Progenitor cell of endocrine pancreas (in vitro differentiated cells): Measurements from ENCODE around the gene EEF1AKMT2. TPM values are rescaled to one million over a fixed set of nuclear protein-coding genes. Genes with fewer than 3 reads are reported as not detected.
"Not testable (repeated sequence)": the region's sequence is repeated elsewhere in the genome, so short reads cannot be mapped to it uniquely, and the experiment has no call there.

ENCODE experiments used
- DNase-seq: peaks from one replicate; pipeline ENCODE4 v3.0.0; 2021; ENCODE audit warnings: low spot score; ENCODE audit not compliant: unreplicated experiment
- H3K27ac Mint-ChIP-seq: 2 replicates; pipeline ENCODE4 v1.8.0; 2021; ENCODE audit warnings: mild to moderate bottlenecking, moderate library complexity, mixed read lengths
- H3K27me3 Mint-ChIP-seq: 2 replicates; pipeline ENCODE4 v1.8.0; 2021; ENCODE audit warnings: mixed read lengths
- H3K36me3 Mint-ChIP-seq: 2 replicates; pipeline ENCODE4 v1.8.0; 2022; ENCODE audit warnings: mixed read lengths; ENCODE audit not compliant: insufficient read depth
- H3K4me1 Mint-ChIP-seq: 2 replicates; pipeline ENCODE4 v1.8.0; 2021; ENCODE audit warnings: low read depth, mixed read lengths
- H3K4me3 Mint-ChIP-seq: 2 replicates; pipeline ENCODE4 v1.8.0; 2021; ENCODE audit warnings: low read depth, mild to moderate bottlenecking, moderate library complexity, mixed read lengths
- H3K9me3 Mint-ChIP-seq: 2 replicates; pipeline ENCODE4 v1.8.0; 2021; ENCODE audit warnings: low read depth, mixed read lengths
- total RNA-seq: library from RNA; stranded (reverse); gene quantifications from 2 replicates; pipeline ENCODE4 v1.2.1, GENCODE V29; 2021
- TF ChIP-seq, protein P1 (sequence below): fragments of 200-600 bp; sonication (generic); IDR thresholded peaks from one replicate; pipeline ENCODE4 v1.5.0; 2021; ENCODE audit warnings: antibody characterized with exemption, mild to moderate bottlenecking; ENCODE audit not compliant: unreplicated experiment

The EEF1AKMT2 gene
- total RNA-seq, 1 donor from 2014 or later, result 17.1 TPM

DNA sequence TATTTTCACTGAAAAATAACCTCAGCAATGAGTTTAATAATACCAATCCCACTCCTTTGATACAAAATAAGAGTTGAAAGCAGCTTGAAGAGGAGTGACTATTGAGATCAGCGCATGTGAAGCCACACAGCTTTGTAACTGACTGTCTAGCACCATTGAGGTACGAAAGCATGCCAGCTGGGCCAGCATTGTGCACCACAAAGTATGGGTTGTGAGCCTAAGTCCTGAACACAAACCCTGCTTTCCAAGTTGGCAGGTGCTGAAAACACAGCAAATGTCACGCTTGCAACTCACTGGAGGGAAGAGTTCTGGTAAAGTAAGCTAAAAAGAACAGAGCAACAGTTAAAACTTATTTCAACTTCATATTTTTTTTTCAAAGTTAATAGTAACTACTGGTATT, 43.5 kb downstream of the EEF1AKMT2 start:
- Mint-ChIP-seq H3K27ac (no peak overlapping the region), H3K4me3 (no peak overlapping the region), H3K27me3 (no peaks in the 10 kb centered on the region), H3K36me3 (peaks cover 1% of the 10 kb centered on the region), H3K4me1 (peaks cover 14% of the 10 kb centered on the region), H3K9me3 (no peaks in the 10 kb centered on the region)
- TF ChIP-seq, protein P1, sequence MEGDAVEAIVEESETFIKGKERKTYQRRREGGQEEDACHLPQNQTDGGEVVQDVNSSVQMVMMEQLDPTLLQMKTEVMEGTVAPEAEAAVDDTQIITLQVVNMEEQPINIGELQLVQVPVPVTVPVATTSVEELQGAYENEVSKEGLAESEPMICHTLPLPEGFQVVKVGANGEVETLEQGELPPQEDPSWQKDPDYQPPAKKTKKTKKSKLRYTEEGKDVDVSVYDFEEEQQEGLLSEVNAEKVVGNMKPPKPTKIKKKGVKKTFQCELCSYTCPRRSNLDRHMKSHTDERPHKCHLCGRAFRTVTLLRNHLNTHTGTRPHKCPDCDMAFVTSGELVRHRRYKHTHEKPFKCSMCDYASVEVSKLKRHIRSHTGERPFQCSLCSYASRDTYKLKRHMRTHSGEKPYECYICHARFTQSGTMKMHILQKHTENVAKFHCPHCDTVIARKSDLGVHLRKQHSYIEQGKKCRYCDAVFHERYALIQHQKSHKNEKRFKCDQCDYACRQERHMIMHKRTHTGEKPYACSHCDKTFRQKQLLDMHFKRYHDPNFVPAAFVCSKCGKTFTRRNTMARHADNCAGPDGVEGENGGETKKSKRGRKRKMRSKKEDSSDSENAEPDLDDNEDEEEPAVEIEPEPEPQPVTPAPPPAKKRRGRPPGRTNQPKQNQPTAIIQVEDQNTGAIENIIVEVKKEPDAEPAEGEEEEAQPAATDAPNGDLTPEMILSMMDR, result no peak
- DNase-seq, result no peak

DNA sequence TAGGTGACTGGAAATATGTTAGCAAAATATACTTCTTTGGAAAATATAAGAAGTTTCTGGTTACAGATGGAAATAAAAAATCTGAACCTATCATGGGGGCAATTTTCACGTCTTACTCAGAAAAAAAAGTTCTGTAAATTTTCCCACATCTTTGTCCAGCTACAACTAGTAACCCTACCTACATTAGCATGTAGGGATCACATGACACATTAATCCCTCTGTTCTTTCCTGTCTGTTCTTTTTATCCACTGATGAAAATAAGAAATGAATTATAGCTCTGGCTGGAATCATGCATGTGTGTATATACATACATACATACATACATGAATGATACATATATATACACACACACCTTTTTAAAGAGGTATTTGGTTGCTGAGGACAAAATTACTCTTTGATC, 43.9 kb downstream of the EEF1AKMT2 start:
- H3K27ac Mint-ChIP-seq, result no peak overlapping the region
- H3K36me3 Mint-ChIP-seq, result peaks cover 1% of the 10 kb centered on the region
- peaks cover 14% of the 10 kb centered on the region for H3K4me1 Mint-ChIP-seq
- TF ChIP-seq, protein P1, result no peak
- no peak for DNase-seq
- no peak overlapping the region for H3K4me3 Mint-ChIP-seq
- no peaks in the 10 kb centered on the region for H3K9me3 Mint-ChIP-seq
- no peaks in the 10 kb centered on the region for H3K27me3 Mint-ChIP-seq

DNA sequence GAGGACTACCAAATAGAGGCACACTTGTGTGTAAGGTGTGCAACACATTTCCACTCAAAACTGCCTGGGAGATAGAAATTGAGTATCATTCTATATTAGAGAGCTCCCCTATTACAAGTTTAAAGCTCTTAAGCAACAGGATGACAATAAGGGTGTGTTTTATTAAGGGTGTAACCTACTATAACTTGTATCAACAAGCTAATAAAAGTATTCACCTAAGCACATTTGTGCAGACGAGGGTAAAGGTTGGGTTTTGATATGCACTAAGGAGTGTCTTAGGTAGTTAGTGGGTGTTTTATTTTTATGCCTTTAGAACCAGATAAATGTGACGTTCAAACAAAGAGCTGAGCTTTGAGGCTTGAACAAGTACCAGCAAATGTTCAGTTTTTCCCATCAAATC, 44.7 kb downstream of the EEF1AKMT2 start:
- Mint-ChIP-seq H3K27ac (no peak overlapping the region), H3K36me3 (peaks cover 1% of the 10 kb centered on the region), H3K4me1 (peaks cover 18% of the 10 kb centered on the region), H3K9me3 (no peaks in the 10 kb centered on the region), H3K4me3 (no peak overlapping the region), H3K27me3 (no peaks in the 10 kb centered on the region)
- no peak for DNase-seq
- TF ChIP-seq, protein P1, result no peak

DNA sequence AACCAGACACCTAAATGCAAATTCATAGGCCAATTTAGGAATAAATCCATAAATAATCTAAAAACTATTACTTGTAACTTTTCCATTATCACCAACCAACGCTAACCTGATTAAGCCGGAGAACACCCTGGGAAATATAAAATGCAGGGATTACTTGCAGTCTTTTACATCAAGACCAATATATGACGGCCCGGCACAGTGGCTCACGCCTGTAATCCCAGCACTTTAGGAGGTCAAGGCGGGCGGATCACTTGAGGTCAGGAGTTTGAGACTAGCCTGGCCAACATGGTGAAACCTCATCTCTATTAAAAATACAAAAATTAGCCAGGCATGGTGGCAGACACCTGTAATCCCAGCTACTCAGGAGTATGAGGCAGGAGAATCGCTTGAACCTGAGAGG, 45.2 kb downstream of the EEF1AKMT2 start:
- H3K9me3 Mint-ChIP-seq, DNase-seq, H3K27me3 Mint-ChIP-seq, H3K36me3 Mint-ChIP-seq, H3K4me3 Mint-ChIP-seq: not testable (repeated sequence)
- Mint-ChIP-seq H3K27ac (peak overlapping the region; percentile 96), H3K4me1 (peaks cover 22% of the 10 kb centered on the region)

DNA sequence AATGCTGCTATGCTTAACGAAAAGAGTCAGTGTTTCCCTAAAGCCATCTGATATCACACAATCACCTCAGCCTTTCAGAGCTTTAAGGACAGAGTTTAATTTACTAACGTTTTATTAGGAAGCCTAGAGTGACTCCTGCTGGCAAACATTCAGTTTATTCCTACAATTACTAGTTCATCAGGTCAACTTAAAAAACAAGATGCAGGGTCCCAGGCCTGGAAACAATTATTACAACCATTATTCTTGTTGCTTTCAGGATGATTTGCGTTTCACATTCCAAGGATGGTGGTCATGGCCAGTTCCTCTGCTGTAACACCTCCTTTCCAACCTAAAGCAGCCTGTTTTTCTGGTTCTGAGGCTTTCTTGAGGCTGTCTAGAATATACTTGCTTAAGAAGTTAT, 46.0 kb downstream of the EEF1AKMT2 start:
- no peak for DNase-seq
- TF ChIP-seq, protein P1, result peak; percentile 50
- H3K27me3 Mint-ChIP-seq, result no peaks in the 10 kb centered on the region
- H3K4me3 Mint-ChIP-seq, result peak overlapping the region; percentile 80
- H3K9me3 Mint-ChIP-seq, result no peaks in the 10 kb centered on the region
- no peaks in the 10 kb centered on the region for H3K36me3 Mint-ChIP-seq
- peak overlapping the region; percentile 96 for H3K27ac Mint-ChIP-seq
- H3K4me1 Mint-ChIP-seq, result peaks cover 29% of the 10 kb centered on the region

DNA sequence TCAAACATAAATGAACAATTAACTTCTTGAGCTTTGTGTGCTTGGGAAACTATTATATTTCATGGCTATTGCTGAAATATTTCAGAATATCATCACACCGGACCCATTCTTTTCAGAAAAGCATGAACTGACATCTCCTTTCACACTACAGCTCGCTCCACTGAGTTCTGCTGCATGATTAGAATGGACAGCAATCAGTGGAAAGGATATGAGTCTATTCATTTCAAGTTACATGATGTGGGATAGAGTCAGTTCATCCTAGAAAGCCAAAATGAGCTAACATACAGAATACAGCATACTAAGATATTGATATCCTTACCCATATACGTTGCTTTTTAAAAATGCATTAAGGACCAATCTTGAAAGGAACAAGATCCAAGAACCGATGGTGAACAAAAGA, 46.4 kb downstream of the EEF1AKMT2 start:
- Mint-ChIP-seq H3K9me3 (no peaks in the 10 kb centered on the region), H3K27ac (peak overlapping the region; percentile 96), H3K4me1 (peaks cover 33% of the 10 kb centered on the region), H3K36me3 (no peaks in the 10 kb centered on the region), H3K27me3 (no peaks in the 10 kb centered on the region), H3K4me3 (peak overlapping the region; percentile 80)
- no peak for DNase-seq
- TF ChIP-seq, protein P1, result no peak
